Measurements from ENCODE around the gene HCK.

Gene HCK

DNA sequence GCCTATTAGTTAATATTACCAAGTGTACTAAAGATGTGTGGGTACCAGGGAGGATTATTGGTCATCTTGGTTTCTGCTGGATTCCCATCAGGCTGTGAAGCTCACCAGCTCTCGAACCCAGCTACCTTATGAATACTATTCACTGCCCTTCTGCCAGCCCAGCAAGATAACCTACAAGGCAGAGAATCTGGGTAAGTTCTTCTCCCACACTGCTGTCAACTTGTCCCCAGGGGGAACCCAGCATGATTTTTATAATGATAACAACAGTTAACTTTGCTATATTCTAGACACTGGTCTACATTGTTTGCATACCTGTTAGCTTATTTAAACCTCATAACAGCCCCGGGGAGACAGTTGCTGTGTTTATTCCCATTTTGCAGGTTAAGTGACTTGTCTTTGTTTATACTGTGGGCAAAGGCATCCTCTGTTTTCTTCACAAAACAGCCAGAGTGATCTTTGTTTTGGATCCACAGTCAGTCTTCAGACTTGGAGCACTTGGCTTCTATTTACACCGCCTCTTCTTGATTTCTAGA lies 84.0 kb downstream of the HCK start:
- FAIRE-seq (no peak), DNase-seq (ENCODE audit: insufficient read length, low spot score) (no peak)
- TF ChIP-seq, protein P1, sequence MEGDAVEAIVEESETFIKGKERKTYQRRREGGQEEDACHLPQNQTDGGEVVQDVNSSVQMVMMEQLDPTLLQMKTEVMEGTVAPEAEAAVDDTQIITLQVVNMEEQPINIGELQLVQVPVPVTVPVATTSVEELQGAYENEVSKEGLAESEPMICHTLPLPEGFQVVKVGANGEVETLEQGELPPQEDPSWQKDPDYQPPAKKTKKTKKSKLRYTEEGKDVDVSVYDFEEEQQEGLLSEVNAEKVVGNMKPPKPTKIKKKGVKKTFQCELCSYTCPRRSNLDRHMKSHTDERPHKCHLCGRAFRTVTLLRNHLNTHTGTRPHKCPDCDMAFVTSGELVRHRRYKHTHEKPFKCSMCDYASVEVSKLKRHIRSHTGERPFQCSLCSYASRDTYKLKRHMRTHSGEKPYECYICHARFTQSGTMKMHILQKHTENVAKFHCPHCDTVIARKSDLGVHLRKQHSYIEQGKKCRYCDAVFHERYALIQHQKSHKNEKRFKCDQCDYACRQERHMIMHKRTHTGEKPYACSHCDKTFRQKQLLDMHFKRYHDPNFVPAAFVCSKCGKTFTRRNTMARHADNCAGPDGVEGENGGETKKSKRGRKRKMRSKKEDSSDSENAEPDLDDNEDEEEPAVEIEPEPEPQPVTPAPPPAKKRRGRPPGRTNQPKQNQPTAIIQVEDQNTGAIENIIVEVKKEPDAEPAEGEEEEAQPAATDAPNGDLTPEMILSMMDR (IDR thresholded peaks at IDR 0.05; ENCODE audit: insufficient read depth, missing control alignments) = no peak

DNA sequence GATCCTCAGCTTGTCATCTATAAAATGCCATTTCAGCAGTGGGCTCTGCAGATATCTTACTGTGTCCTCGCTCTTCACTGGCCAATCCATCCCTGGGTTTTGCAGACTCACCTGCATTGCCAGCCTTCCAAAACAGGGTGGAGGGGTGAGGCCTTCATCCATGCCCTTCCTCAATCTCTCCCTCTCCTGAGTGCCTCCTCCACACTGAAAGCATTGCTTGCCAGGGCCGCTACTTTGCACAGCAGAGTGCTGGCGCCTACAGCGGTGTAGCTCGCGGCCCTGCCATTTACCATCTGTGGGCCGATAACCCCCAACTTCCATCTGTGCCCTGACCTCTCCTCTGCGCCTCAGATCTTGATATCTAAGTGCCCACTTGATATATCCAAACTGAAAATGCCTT lies 86.9 kb downstream of the HCK start:
- FAIRE-seq (no peak), DNase-seq (ENCODE audit: insufficient read length, low spot score) (no peak)
- TF ChIP-seq, protein P1 (IDR thresholded peaks at IDR 0.05; ENCODE audit: insufficient read depth, missing control alignments) = no peak

DNA sequence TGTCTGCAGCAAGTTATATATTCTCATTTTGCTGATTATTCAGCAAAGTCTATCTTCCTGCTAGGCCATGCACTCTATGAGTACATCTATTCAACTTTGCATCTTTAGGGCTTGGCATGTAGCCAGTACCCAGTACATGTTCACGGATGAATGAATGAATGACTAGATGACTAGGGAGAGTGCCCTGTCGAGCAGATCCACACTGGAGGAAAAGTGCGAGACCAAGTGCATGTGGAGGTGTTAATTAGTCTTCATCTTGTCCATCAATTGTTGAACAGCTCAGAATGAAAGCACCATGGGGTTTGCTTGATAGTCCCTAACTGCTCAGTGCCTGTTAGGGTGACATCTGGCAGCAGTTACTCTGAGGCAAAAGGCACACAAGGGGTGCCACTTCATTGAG lies 87.9 kb downstream of the HCK start:
- no peak for DNase-seq (ENCODE audit: insufficient read length, low spot score)
- FAIRE-seq = no peak

DNA sequence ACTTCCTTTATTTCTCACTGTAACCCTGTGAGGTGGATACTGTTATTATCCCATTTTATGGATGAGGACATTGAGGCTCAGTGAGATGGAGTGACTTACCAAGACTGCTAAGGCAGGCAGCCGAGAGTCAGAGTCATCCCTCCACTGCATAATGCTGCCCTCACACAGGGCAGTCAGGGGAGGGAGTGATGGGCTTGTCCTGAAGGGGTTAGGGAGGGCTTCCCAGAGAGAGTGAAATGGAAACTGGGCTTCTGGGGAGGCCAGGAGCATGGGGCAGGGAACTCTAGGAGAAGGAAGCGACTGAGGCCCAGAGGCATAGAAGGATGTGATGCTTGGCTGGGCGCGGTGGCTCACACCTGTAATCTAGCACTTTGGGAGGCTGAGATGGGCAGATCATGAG lies 88.6 kb downstream of the HCK start:
- TF ChIP-seq, protein P1 (IDR thresholded peaks at IDR 0.05; ENCODE audit: insufficient read depth, missing control alignments) = no peak

More for the DNA sequence above, 87.9 kb downstream of the HCK start:
- TF ChIP-seq, protein P1 (IDR thresholded peaks at IDR 0.05; ENCODE audit: insufficient read depth, missing control alignments) = no peak

DNA sequence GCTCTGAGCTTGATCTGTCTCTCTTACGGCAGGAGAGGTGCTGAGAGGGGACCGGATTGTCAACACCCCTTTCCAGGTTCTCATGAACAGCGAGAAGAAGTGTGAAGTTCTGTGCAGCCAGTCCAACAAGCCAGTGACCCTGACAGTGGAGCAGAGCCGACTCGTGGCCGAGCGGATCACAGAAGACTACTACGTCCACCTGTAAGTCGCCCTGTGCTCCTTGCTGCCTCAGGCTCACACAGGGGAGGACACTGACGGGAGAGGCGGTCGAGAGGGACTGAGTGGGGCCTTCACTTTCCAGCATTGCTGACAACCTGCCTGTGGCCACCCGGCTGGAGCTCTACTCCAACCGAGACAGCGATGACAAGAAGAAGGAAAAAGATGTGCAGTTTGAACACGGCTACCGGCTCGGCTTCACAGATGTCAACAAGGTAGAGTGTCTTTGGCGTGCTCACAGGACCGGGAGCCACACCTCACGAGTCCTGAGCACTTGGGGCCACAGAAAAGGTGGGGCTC lies 89.5 kb downstream of the HCK start:
- FAIRE-seq (no peak), DNase-seq (ENCODE audit: insufficient read length, low spot score) (no peak)
- TF ChIP-seq, protein P1 (IDR thresholded peaks at IDR 0.05; ENCODE audit: insufficient read depth, missing control alignments) = no peak

More for the DNA sequence above, 88.6 kb downstream of the HCK start:
- FAIRE-seq = no peak
- DNase-seq (ENCODE audit: insufficient read length, low spot score) = no peak

DNA sequence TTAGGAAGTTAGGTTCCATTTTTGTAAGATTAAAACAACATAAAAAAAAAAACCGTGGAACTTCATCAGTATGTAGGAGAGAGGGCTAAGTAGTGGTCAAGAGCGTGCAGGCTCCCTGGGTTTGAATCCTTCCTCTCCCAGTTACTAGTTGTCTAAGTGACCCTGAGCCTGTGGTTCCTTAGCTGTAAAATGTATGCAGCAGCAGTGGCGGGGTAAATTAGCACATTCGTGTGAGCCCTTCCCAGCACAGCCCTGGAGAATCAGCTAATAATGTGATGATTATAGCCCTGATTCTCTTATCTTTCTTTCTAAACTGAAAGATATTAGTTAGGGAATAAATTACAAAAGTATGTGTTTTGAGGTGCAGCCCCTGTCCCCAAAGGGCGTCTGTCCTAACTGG lies 90.0 kb downstream of the HCK start:
- FAIRE-seq = no peak
- TF ChIP-seq, protein P1 (IDR thresholded peaks at IDR 0.05; ENCODE audit: insufficient read depth, missing control alignments) = no peak
- no peak for DNase-seq (ENCODE audit: insufficient read length, low spot score)

DNA sequence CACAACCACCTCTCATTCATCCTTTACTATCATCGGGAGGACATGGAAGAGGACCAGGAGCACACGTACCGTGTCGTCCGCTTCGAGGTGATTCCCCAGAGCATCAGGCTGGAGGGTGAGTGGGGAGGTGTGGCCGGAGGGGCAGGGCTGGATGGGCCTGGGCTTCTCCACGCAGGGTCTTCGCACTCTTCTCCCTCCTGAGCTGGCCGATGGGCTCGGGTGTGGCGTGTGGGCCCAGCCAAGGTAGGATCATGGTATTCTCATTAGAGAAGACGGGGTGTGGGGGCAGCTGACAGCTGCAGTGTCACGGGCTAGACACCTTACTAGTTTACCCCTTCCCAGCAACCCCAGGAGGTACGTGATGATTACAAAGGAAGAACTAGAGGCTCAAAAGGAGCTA lies 90.9 kb downstream of the HCK start:
- TF ChIP-seq, protein P1 (IDR thresholded peaks at IDR 0.05; ENCODE audit: insufficient read depth, missing control alignments) = no peak
- no peak for DNase-seq (ENCODE audit: insufficient read length, low spot score)
- no peak for FAIRE-seq

Data from D721Med (cell line).